NCI-H748 (cell line): ENCODE results near the gene OR4N5.

Source experiments
- DNase-seq: peaks from one replicate; lab custom pipeline; 2025; ENCODE audit not compliant: unreplicated experiment; lab: John Stamatoyannopoulos, UW

Gene OR4N5

DNA sequence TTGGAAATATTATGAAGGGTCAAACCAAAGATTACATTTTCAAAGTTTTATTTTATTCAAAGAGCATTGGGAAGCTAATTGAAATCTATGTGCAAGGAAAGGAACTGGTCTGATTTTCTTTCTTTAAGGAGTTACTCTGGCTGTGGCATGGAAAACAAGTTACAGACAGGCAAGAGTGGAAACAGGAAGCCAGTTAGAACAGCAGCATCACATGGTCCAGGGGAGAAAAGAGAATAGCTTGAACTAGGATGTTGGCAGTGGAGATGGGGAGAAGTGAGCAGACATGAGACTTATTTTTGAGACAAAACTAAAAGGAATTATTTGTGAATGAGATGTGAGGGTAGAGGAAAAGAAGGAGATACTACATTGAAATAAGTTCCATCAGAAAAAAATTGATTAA is 55.5 kb downstream of the OR4N5 start:
- DNase-seq, result no peak
